Limb (tissue), 2 donors: ENCODE data around the gene PCK2.

ENCODE experiments used
- DNase-seq, 2 donors: peaks; one replicate each; pipeline ENCODE4 v3.0.0-alpha.2; 2016; ENCODE audit errors: extremely low spot score in 2 of 2

The PCK2 gene

GRCh38 chr14:24150993-24151392 lies 56.9 kb downstream of the PCK2 start:
- DNase-seq: no peak

GRCh38 chr14:24151404-24152080 lies 57.4 kb downstream of the PCK2 start:
- DNase-seq: no peak
